ENCODE measurements around the gene ASB4.
"Not testable (repeated sequence)": the region's sequence is repeated elsewhere in the genome, so short reads cannot be mapped to it uniquely, and the experiment has no call there.

Gene ASB4

DNA sequence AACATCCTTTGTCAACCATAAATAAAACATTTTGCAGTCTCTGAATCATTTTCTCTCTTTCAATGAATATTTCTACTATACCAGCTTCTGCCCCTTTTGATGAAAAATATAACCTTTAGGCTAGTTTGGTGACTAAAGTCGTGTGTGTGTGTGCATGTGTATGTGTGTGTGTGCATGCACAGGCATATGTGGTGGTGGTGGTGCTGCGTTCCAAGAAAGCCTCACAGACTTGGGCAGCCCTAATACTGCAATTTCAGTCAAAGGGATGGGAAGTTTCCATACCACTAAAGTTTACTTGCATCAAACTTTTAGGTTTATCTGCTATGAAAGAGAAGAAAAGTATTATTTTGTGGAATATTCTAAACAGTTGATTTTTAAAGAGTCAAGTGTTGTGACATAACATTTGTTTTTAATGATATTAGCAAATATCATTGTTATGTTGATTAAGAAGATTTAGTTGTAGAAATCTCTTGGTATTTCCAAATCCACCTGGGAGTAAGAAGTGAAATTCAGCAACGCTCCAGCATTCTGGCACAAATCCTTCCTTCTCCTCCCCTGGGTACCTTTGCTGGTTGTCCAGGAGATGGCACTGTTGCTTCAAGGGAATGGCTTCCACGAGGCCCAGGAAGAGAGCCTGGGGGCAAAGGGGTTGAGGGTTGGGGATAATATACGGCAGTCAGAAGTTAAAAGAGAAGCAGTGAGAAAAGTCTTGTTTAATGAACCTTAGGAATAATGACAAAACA is 41.5 kb downstream of the ASB4 start:
- DNase-seq (ENCODE audit: low read depth), result no peak

DNA sequence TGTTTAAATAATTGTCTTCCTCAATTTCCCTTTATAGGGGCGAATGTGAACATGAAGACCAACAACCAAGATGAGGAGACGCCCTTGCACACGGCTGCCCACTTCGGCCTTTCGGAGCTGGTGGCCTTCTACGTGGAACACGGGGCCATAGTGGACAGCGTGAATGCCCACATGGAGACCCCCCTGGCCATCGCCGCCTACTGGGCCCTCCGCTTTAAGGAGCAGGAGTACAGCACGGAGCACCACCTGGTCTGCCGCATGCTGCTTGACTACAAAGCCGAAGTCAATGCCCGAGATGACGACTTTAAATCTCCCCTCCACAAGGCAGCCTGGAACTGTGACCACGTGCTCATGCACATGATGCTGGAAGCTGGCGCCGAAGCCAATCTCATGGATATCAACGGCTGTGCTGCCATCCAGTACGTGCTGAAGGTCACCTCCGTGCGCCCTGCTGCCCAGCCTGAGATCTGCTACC is 42.1 kb downstream of the ASB4 start:
- DNase-seq (ENCODE audit: low read depth), result no peak

DNA sequence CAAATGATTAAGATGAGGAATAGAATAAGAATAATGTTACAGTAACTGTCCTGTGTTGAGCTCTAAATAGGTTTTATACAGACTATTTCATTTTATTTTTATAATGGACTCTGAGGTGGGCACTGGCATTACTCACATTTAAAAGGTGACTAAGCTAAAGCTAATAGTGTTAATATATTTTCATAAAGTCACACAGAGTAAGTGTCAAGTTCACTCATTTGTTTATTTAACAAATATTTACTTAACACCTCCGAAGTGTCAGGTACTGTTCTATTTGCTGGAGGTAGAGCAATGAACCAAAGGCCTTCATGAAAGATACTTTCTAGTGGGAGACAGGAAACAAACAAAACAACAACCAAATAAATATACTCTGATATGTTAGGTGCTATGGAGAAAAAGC is 44.0 kb downstream of the ASB4 start:
- DNase-seq (ENCODE audit: low read depth), result no peak

DNA sequence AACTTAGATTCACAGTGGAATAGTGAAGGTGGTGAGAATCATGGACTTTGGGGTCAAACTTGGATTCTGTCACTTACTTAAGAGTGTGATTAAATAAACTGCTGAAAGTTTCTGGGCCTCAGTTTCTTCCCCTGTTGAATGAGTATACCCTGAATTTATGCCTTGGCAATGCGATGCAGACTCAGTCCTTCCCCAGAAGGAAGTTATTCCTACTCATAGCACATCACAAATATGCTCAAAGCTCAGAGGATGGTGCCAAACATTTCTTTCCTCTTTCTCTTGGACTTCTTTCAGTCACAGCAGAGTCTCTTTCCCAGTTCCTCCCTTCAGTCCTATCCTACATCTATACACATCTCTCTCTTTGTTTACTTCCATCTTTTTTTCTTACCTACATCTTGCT is 45.1 kb downstream of the ASB4 start:
- DNase-seq (ENCODE audit: low read depth), result no peak

DNA sequence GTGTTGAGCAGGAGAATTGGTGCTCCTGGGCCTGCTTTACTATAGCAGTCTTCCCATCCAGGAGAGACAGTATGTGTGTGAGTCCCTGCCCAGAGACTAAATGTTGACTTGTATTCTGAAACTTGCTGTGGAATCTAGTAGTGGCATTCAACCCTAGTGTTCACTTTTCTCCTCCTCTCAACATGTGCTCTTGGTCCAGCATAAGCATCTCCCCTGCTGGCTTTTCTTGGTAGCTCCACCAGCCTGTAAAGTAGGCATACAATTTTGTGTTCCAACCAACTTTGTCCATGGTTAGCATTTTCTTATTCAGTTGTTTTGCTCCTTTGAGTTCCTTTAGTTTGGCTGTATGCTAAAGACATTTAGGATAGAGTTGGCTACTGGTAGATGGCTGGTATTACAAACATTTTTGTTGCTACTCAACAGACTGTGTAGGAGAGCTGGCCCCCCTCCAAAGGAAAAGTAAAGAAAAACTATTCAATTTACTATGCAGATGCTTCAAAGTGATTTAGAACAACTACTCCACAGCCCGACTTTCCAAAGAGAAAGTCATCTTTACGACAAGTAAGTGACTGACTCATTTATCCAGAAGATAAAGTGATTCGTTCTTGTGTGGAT is 46.0 kb downstream of the ASB4 start:
- DNase-seq (ENCODE audit: low read depth), result no peak

DNA sequence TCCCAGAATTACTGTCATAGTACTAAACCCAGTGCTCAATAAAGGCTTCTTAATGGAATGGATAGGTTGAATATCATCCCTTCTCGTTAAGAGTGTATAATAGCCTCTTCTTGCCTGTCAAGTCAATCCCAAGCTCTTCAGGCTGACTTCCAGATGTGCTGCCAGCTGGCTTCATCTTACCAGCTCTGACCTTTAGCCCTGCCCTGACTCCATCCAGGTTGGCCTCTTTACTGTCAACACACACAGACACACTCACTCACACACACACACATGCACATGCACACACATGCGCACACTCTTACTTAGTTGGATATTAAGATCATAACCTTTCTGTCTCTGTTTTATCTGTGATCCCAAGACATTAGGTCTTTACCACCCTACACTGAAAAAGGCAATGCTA is 49.1 kb downstream of the ASB4 start:
- DNase-seq (ENCODE audit: low read depth), result no peak

DNA sequence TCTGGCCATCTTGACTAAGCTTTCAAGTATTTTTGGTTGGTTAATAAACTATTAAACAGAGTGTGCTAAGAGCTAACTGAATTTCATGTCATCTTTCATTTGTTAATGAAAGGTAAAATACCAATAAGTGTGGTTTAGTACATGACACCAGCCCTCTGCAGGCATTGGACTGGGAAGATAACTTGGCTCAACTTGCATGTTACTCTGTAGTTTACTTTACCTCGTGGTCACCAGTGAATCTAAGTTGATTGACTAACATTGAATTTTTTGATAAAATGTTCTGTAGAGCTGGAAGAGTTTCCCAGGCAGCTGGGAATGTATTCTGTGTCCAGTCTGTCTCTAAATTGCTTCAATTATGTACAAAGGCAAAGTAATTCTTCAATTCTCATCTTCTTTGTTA is 49.9 kb downstream of the ASB4 start:
- DNase-seq (ENCODE audit: low read depth), result no peak

DNA sequence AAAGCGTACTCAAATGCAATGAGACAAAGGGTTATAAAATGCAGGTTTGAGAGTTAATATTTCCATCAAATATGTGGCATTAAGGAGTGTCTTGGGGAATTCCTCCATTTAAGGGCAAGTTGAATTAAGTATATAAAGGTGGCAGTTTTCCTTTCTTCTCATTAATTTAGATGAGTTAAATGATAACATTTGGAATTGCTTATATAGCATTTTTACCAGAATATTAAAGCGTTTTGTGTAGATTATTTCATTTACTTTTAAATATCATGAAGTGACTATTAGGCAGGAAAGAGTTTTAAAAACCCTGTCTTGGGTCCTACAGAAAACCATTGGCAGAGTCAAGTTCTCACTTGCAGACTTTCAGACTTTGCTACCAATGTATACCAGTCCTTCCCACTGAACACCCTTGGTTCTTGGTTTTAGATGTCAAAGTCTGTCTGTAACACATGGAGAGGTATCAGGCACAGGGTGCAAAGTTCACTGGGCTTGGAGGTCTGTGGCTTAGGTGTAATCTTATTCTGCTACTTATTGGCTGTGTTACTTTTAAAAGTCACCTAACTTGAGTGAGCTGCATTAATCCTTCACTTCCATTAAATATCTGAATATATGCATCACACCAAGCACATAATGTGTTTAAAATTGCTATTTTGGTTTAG is 51.0 kb downstream of the ASB4 start:
- no peak for DNase-seq (ENCODE audit: low read depth)

DNA sequence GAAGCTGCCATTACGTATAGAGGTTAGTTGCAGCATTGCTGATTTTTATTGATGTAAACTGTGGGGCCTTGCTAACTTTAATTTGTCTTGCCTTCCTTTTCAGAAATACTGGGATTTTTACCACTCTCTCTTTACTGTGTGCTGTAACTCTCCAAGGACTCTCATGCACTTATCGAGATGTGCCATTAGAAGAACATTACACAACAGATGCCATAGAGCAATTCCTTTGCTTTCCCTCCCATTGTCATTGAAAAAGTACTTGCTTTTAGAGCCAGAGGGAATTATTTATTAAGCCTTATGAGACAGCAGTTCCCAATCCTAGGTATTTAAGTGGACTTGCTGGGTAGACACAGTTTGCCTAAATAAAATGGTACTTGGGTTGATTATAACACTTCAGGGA is 51.7 kb downstream of the ASB4 start:
- no peak for DNase-seq (ENCODE audit: low read depth)

DNA sequence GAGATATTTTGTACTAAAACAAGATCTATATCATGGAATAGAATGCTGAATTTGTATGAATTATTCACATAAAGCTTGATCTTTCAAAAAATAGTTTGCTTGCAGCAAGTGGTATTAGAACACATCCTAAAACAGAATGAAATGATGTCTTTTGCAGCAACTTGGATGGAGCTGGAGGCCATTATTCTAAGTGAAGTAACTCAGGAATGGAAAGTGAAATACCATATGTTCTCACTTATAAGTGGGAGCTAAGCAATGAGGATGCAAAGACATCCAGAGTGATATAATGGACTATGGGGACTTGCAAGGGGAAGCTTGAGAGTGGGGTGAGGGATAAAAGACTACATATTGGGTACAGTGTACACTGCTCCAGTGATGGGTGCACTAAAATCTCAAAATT is 53.7 kb downstream of the ASB4 start:
- no peak for DNase-seq (ENCODE audit: low read depth)

DNA sequence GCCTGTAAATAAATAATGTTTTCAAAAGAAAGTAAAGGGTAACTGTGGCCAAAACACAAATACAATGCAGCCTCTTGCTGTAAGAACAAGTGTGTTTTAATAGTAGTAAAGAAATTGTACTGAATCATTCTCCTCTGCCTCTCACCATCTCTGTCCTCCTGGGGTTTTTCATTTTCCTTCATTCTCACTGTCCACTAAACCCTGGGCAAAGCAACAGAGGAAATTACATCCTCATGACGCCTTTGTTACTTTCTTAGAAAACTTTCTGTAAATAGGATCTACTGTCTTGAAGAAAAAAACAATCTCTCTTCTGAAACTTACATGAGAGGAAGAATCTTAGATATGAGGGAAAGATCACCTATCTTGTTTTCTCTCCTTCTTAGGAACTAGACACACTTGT is 54.6 kb downstream of the ASB4 start:
- no peak for DNase-seq (ENCODE audit: low read depth)

DNA sequence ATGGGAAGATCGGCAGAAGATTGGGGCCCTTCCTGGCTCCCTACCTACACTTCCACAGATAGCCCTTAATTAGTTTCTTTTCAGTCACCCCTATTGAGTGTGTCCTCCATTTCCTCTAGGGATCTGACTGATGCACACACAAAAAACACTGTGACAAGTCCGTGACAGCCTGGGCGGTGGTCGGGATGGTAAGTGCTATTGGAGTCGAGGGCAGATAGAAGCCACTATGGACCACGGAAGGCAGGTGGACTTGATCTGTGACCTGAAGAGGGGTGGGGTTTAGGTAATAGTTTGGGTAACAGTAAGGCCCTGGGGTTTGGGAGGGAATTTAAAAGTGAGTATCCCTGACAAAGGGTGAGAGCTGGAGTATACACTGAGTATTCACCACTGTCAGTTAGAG is 57.6 kb downstream of the ASB4 start:
- DNase-seq (ENCODE audit: low read depth), result no peak

DNA sequence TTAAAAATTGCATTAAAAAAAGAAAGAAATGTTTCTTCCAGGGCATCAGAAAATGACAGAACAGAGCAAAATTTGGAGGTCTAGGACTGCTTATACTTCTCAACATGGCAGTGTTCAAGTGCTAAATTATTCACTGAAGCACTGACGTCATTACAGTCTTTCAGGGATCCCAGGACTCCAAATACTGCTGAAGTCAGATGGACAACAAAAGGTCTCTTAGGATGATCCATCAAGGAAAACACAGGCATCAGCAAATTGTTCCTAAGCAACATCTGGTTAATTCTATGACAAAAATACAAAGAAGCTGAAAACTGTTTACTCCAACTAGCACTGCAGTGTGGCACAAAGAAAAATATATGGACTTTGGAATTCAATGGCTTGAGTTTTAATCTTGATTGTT is 58.4 kb downstream of the ASB4 start:
- no peak for DNase-seq (ENCODE audit: low read depth)

DNA sequence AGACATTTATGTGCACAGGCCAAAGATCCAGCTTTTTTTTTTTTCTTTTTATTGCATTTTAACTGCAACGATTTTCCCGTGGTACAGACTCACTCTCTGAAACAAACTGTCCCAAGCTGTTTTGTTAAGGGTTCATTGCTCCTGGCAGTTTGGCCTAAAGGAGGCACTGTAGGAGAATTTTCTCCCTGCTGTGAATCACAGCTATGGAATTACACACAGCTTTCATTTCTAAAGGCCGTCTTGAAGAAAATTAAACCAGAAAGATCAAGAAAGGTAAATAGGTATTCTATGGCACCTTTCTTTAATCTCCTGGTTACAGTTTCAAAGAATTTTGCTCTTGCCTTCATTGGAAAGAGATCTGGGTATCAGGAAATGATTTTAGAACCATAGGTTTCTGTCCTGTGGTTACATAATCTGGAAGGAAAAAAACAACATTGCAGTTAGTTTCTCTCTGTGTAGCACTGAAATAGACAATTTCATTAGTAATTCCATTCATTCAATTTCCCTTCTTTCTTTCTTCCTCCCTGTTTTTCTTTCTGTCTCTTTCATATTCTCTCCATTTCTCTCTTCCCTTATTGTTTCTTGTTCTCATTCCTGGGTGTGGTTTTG is 59.4 kb downstream of the ASB4 start:
- no peak for DNase-seq (ENCODE audit: low read depth)

DNA sequence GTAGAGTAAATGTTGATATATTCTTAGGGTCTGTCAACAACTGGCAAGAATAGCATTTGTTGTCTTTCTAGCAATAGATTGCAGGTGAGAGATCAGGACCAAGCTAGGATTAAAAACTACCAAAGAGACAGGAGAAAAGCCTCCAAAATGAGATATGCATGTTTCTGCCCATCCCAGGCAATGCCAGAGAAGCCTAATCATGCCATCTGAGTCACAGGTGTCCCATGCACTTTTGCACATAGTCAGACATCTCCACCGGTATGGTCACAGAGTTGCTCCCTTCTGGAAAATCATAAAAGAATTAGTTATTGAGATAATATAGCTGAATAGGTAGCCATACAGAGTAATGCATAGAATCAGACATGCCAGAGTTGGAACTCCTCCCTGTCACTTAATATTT is 59.9 kb downstream of the ASB4 start:
- DNase-seq (ENCODE audit: low read depth), result no peak

DNA sequence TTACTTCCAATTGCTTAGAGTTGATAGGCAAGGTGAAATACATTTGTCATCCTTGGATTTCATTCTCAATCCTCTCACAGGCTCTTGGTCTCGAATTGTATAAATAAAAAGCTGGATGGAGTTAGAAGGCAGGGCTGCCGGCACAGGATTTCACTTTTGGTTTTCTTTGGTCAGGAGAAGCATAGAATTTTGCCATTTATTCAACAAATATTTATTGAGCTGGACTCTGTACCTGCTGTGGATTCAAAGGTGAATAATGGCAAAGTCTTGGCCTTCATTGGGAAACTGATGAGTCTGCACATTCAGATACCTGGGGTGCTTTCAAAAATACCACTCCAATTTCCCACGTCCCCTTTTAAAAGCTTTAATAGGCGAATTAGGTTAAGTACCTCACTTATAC is 60.9 kb downstream of the ASB4 start:
- no peak for DNase-seq (ENCODE audit: low read depth)

DNA sequence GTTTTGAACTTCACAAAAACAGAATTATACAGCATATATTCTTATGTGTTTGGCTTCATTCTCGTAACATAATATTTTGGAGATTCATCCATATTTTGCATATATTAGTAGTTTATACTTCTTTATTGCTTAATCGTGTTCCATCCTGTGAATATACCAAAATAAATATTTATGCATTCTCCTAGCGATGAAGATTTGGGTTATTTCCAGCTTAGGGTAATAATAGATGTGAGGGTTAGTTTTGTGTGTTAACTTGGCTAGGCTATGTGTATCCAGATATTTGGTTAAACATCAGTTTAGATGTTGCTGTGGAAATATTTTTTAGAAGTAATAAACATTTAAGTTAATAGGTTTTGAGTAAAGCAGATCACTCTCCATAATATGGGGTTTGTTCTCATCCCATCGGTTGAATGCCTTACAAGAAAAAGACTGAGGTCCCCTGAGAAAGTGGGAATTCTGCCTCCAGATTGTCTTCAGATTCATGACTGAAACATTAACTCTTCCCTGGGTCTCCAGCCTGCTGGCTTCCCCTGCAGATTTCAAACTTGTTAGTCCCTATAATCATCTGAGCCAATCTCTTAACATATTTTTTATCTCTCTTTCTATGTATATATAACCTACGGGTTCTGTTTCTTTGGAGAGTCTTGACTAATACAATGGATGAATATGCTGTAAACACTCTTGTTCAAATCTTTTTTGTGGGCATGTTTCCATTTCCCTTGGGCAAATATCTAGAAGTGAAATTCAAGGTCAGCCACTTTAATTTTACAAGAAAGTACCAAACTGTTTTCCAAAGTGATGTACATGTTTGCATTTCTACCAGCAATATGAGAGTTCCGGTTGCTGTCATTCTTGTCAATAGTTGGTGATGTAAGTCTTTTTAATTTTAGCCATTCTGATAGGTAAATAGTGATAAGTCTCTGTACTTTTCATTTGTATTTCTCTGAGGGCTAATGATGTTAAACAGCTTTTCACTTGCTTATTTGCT is 61.9 kb downstream of the ASB4 start:
- no peak for DNase-seq (ENCODE audit: low read depth)

DNA sequence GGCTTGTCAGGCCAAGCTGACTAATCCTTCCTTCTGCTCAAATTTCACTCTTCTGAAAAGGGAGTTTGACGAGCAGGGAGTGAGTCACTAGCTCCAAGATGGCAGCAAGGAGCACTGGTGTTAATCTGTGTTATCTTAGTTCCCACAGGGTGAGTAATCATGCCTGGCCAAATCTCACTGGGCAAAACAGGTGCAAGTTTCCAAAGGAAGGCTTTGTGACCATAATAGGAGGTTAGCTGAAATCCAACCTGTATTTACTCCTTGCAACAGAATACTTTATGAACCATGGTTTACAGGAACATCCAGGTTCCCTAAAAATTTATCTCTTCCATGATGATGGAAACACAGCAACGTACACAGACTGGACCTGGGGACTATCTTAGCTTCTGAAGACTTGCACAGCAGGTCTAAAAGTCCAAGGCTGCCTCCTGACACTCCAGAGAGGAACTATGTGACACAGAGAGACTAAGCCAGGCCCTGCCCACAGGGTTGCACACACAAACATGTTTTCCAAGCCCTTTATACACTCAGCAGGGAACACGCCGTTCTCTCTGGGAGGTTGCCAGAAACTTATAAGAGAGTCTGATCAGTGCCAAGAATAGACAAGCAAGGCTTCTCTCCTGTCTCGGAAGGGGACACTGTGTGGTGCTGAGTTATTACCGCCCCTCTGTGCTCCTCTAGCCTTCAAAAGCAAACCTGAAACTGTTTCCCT is 64.2 kb downstream of the ASB4 start:
- DNase-seq (ENCODE audit: low read depth), result no peak

DNA sequence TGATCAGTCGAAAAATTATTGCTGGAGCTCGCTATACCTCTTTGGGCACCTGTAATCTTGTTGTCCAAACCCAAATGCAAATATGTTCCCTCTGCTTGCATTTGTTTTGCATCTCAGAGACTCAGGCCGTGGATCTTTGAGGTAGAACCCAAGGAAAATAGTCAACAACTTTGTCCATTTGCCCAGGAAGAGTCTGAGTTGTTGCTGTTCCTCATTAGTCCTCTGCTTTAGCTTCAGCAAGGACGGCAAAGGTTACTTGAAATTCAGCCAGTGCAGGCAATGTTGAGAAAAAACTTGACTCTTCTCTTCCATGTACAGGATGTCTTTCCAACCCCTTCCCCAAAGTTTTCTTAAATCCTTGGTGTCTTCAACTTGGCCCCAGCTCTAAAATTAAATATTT is 64.8 kb downstream of the ASB4 start:
- no peak for DNase-seq (ENCODE audit: low read depth)

DNA sequence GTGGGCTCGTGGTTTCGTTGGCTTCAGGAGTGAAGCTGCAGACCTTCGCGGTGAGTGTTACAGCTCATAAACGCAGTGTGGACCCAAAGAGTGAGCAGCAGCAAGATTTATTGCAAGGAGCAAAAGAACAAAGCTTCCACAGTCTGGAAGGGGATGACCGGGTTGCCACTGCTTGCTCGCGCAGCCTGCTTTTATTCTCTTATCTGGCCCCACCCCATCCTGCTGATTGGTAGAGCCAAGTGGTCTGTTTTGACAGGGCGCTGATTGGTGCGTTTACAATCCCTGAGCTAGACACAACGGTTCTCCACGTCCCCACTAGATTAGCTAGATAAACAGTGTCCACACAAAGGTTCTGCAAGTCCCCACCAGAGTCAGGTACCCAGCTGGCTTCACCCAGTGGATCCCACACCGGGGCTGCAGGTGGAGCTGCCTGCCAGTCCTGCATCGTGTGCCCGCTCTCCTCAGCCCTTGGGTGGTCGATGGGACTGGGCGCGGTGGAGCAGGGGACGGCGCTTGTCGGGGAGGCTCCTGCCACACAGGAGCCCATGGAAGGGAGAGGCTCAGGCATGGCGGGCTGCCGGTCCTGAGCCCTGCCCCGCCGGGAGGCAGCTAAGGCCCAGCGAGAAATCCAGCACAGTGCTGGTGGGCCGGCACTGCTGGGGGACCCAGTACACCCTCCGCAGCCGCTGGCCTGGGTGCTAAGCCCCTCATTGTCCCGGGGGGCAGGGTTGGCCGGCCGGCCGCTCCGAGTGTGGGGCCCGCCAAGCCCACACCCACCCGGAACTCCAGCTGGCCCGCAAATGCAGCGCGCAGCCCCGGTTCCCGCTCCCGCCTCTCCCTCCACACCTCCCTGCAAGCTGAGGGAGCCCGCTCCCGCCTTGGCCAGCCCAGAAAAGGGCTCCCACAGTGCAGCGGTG is 66.5 kb downstream of the ASB4 start:
- not testable (repeated sequence) for DNase-seq (ENCODE audit: low read depth)
